MCF 10A (cell line): Measurements from ENCODE around the gene FAM219A. TPM values are rescaled to one million over a fixed set of nuclear protein-coding genes. Genes with fewer than 3 reads are reported as not detected.

Experiments used
- BruUV-seq: library from RNA; stranded (reverse); fragments of 400-500 nt; replicated peaks from 2 replicates; lab custom pipeline; 2021; lab: Mats Ljungman, UMichigan
- CTCF ChIA-PET: fragments of 300-600 bp; sonication (Branson Sonifier 250); formaldehyde crosslinking; extraction: SDS; loops from one replicate; lab custom pipeline; 2021; ENCODE audit warnings: antibody characterized with exemption, inconsistent platforms; lab: Yijun Ruan, JAX
- POLR2A ChIA-PET: fragments of 300-600, 350-650 bp; sonication (Branson Sonifier 250); formaldehyde crosslinking; extraction: SDS; loops from one replicate; lab custom pipeline; 2020; ENCODE audit warnings: antibody characterized with exemption, inconsistent platforms; lab: Yijun Ruan, JAX
- DNase-seq: peaks from one replicate; pipeline ENCODE4 v3.0.0-alpha.2; 2018; ENCODE audit not compliant: unreplicated experiment
- H3K27ac Mint-ChIP-seq: one replicate; pipeline ENCODE4 v1.8.0; 2022; ENCODE audit warnings: mild to moderate bottlenecking, low read depth, mixed read lengths; ENCODE audit not compliant: unreplicated experiment
- H3K27me3 Mint-ChIP-seq: one replicate; pipeline ENCODE4 v1.8.0; 2022; ENCODE audit warnings: mixed read lengths; ENCODE audit not compliant: insufficient read depth, unreplicated experiment
- H3K36me3 Mint-ChIP-seq: one replicate; pipeline ENCODE4 v1.8.0; 2022; ENCODE audit warnings: mild to moderate bottlenecking, moderate library complexity, mixed read lengths; ENCODE audit not compliant: insufficient read depth, unreplicated experiment
- H3K4me1 Mint-ChIP-seq: one replicate; pipeline ENCODE4 v1.8.0; 2022; ENCODE audit warnings: mixed read lengths; ENCODE audit not compliant: insufficient read depth, unreplicated experiment
- H3K4me3 Mint-ChIP-seq: one replicate; pipeline ENCODE4 v1.8.0; 2022; ENCODE audit warnings: mild to moderate bottlenecking, moderate library complexity, mixed read lengths; ENCODE audit not compliant: unreplicated experiment
- H3K9me3 Mint-ChIP-seq: one replicate; pipeline ENCODE4 v1.8.0; 2022; ENCODE audit warnings: mixed read lengths; ENCODE audit not compliant: unreplicated experiment
- intact Hi-C: fragments of 100-400 bp; cut with micrococcal nuclease; formaldehyde crosslinking; loops from 2 replicates; pipeline ENCODE4 v1.14.1; 2022
- total RNA-seq: library from RNA; stranded (reverse); gene quantifications from 2 replicates; pipeline ENCODE4 v1.2.3, GENCODE V29; 2022
- TF ChIP-seq, protein P1 (sequence below): fragments of 200-600 bp; IDR thresholded peaks from one replicate; pipeline ENCODE4 v1.8.0; 2022; ENCODE audit warnings: antibody characterized with exemption, mild to moderate bottlenecking; ENCODE audit not compliant: unreplicated experiment

FAM219A gene
- total RNA-seq, 1 experiment from 2014 or later = 19.3 TPM

DNA sequence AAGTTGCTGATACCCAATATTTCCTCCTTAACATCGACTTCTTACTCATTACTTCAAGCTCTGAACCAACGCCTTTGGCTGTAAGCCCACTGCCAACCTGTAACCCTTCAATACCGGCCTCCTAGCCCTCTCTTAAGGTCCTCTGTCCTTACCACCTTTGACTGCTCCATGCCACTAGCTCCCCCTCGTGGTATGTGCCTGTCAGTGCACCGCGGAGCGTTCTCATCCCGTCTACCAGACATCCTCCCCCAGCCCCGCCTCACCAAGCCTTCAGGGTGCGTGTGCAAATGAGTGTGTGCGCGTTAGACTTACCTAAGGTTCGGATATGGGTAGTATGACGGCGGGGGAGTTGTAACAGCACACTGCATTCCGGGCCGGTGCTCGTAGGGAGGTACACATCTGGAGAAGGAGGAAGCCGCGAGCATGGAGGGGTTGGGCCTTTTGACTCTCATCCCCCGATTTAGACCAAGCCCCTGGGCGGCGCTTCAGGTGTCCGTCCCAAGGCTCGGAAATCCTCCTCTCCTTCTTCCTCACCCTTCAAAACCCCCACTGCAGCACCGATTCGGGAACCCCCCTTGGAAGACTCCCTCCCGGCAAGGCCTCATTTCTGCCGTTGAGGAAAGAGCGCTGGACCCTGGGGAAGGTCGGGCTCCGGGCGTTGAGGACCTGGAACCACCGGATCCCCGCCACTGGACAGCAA lies 78.9 kb downstream of the FAM219A start:
- no peaks in the 10 kb centered on the region for H3K9me3 Mint-ChIP-seq
- H3K27ac Mint-ChIP-seq = no peak overlapping the region
- ChIA-PET POLR2A (interaction anchor here (0.5 to 5.6 kb wide), 7 partner anchors 15 to 257 kb away, joined by 3 to 77 read pairs (median 4); partner anchors contain the start of gene NUDT2), CTCF (interaction anchor here (0.6 to 9.3 kb wide), 19 partner anchors 9 to 453 kb away, joined by 3 to 198 read pairs (median 4); partner anchors contain the start of gene RPP25L)
- peak; percentile 88 for DNase-seq
- intact Hi-C loops = loop anchor here (5.0 kb wide), 2 partner anchors 367 to 567 kb away; no protein-coding TSS in a partner anchor
- H3K4me3 Mint-ChIP-seq = peak overlapping the region; percentile 4
- TF ChIP-seq, protein P1, sequence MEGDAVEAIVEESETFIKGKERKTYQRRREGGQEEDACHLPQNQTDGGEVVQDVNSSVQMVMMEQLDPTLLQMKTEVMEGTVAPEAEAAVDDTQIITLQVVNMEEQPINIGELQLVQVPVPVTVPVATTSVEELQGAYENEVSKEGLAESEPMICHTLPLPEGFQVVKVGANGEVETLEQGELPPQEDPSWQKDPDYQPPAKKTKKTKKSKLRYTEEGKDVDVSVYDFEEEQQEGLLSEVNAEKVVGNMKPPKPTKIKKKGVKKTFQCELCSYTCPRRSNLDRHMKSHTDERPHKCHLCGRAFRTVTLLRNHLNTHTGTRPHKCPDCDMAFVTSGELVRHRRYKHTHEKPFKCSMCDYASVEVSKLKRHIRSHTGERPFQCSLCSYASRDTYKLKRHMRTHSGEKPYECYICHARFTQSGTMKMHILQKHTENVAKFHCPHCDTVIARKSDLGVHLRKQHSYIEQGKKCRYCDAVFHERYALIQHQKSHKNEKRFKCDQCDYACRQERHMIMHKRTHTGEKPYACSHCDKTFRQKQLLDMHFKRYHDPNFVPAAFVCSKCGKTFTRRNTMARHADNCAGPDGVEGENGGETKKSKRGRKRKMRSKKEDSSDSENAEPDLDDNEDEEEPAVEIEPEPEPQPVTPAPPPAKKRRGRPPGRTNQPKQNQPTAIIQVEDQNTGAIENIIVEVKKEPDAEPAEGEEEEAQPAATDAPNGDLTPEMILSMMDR = peak; percentile 92
- BruUV-seq = no TSS peak
- H3K4me1 Mint-ChIP-seq = peaks cover 27% of the 10 kb centered on the region
- H3K36me3 Mint-ChIP-seq = no peaks in the 10 kb centered on the region
- H3K27me3 Mint-ChIP-seq = no peaks in the 10 kb centered on the region

DNA sequence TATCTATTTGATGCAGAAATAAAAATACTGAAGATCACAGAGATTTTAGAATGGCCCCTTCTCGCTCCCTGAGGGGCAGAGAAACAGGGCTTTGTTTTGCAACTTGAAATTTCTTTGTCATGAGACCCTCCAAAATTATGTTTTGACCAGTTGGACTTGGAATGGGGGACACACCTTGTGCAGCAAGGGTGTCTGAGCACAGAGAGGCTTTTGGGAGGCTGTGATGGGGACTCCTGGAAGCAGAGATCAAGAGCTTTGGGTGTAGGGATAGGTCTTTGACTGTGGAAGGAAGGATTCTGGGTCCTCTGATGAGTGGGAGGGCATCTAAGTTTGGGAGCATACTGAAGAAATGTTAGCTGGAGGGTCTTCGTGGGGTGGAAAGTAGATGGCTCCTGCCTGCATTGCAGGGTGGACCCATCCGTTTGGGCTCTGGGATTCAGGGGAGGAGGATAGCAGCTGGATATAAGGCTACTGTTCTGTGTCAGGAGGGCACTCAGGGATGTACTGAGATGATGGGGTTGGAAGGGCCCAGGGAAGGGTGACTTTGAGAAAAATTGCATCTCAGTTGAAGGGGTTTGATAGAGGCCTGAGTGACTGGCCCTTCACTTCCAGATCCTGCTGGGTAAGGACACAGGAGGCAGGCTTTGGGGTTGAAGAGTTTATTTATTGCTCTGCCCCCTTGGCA lies 79.9 kb downstream of the FAM219A start:
- DNase-seq = no peak
- no peak overlapping the region for H3K4me3 Mint-ChIP-seq
- no peaks in the 10 kb centered on the region for H3K27me3 Mint-ChIP-seq
- peaks cover 35% of the 10 kb centered on the region for H3K4me1 Mint-ChIP-seq
- intact Hi-C loops = loop anchor here (5.0 kb wide), 2 partner anchors 366 to 566 kb away; no protein-coding TSS in a partner anchor
- H3K9me3 Mint-ChIP-seq = no peaks in the 10 kb centered on the region
- H3K27ac Mint-ChIP-seq = no peak overlapping the region
- no peaks in the 10 kb centered on the region for H3K36me3 Mint-ChIP-seq
- ChIA-PET POLR2A (interaction anchor here (0.6 to 5.6 kb wide), 8 partner anchors 15 to 260 kb away, joined by 3 to 77 read pairs (median 4); partner anchors contain the start of genes NUDT2 and SIGMAR1), CTCF (interaction anchor here (0.6 to 9.3 kb wide), 19 partner anchors 9 to 308 kb away, joined by 3 to 198 read pairs (median 4); partner anchors contain the start of genes DCAF12 and RPP25L)
- BruUV-seq = no TSS peak
- TF ChIP-seq, protein P1 = no peak

DNA sequence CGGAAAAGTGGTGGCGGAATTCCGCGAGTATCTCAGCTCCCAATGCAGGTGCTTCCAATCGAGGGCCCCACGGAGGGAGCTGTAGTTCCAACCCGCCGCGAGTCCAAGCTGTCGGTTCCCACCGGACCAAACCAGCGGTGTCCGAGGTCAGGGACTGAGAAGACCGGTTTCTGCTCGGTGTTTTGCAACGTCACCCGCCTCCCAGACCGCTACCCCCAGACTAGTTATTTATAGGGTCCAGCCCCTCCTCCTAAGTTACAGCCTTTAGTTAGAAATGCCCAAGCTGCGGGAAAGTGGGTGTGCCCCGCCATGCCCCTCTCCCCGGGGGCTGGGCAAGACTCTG lies 81.0 kb downstream of the FAM219A start:
- no peaks in the 10 kb centered on the region for H3K27me3 Mint-ChIP-seq
- BruUV-seq = no TSS peak
- TF ChIP-seq, protein P1 = no peak
- H3K9me3 Mint-ChIP-seq = no peaks in the 10 kb centered on the region
- no peak for DNase-seq
- ChIA-PET POLR2A (interaction anchor here (0.7 to 5.6 kb wide), 12 partner anchors 12 to 694 kb away, joined by 3 to 77 read pairs (median 4); partner anchors contain the start of genes NUDT2, SIGMAR1, UBAP1 and UBAP2), CTCF (interaction anchor here (0.6 to 9.3 kb wide), 14 partner anchors 19 to 256 kb away, joined by 3 to 198 read pairs (median 4); partner anchors contain the start of gene RPP25L)
- no peak overlapping the region for H3K27ac Mint-ChIP-seq
- intact Hi-C loops = loop anchor here (1.0 to 5.0 kb wide), 4 partner anchors 45 to 565 kb away; no protein-coding TSS in a partner anchor
- no peaks in the 10 kb centered on the region for H3K36me3 Mint-ChIP-seq
- H3K4me1 Mint-ChIP-seq = peaks cover 35% of the 10 kb centered on the region
- H3K4me3 Mint-ChIP-seq = peak overlapping the region; percentile 72
